Liver (tissue), 9 donors: Measurements from ENCODE around the gene GJD3. TPM values are rescaled to one million over a fixed set of nuclear protein-coding genes. Genes with fewer than 3 reads are reported as not detected.
"Not testable (repeated sequence)": the region's sequence is repeated elsewhere in the genome, so short reads cannot be mapped to it uniquely, and the experiment has no call there.

Experiments used
- DNase-seq: peaks from one replicate; pipeline ENCODE4 v3.0.0-alpha.2; 2017; ENCODE audit warnings: low spot score
- H3K27ac ChIP-seq, 2 donors: one replicate each; pipeline ENCODE4 v1.7.0; 2013; ENCODE audit warnings: inconsistent platforms in 2 of 2, low read length in 2 of 2, control low read depth in 1 of 2, low read depth in 1 of 2, mild to moderate bottlenecking in 1 of 2
- H3K27me3 ChIP-seq, 4 donors: one replicate each; pipeline versions ENCODE4 v1.6.1 to v1.7.0; 2013; ENCODE audit warnings: low read length in 3 of 4, inconsistent platforms in 1 of 4, mild to moderate bottlenecking in 1 of 4, moderate library complexity in 1 of 4; ENCODE audit not compliant: control insufficient read depth in 4 of 4, insufficient read depth in 4 of 4
- H3K36me3 ChIP-seq, 4 donors: one replicate each; pipeline versions ENCODE4 v1.6.1 to v1.7.0; 2013; ENCODE audit warnings: low read length in 3 of 4, mild to moderate bottlenecking in 3 of 4, low read depth in 1 of 4, moderate library complexity in 1 of 4; ENCODE audit not compliant: control insufficient read depth in 4 of 4, insufficient read depth in 3 of 4
- H3K4me1 ChIP-seq, 4 donors: one replicate each; pipeline versions ENCODE4 v1.6.1 to v1.7.0; 2013; ENCODE audit warnings: low read length in 3 of 4, mild to moderate bottlenecking in 3 of 4, moderate library complexity in 1 of 4; ENCODE audit not compliant: control insufficient read depth in 4 of 4, insufficient read depth in 4 of 4
- H3K4me3 ChIP-seq, 3 donors: one replicate each; pipeline versions ENCODE4 v1.6.1 to v1.7.0; 2013; ENCODE audit warnings: low read length in 3 of 3, control low read depth in 1 of 3, low read depth in 1 of 3, mild to moderate bottlenecking in 1 of 3
- H3K9ac ChIP-seq, 2 donors: one replicate each; pipeline ENCODE4 v1.7.0; 2013; ENCODE audit warnings: low read length in 2 of 2, mild to moderate bottlenecking in 2 of 2, moderate library complexity in 2 of 2, control low read depth in 1 of 2, low read depth in 1 of 2
- H3K9me3 ChIP-seq, 4 donors: one replicate each; pipeline versions ENCODE4 v1.6.1 to v1.7.0; 2013; ENCODE audit warnings: low read length in 3 of 4; ENCODE audit not compliant: control insufficient read depth in 4 of 4
- ATF3 ChIP-seq: IDR thresholded peaks from 2 replicates; pipeline ENCODE4 v1.6.1; 2016; ENCODE audit warnings: antibody characterized with exemption
- CTCF ChIP-seq: fragments of 150-350 bp; IDR thresholded peaks from 2 replicates; pipeline ENCODE4 v1.5.1; 2017; ENCODE audit warnings: improper control_type of control experiment, low read depth, low read length; ENCODE audit not compliant: missing input control
- EGR1 ChIP-seq, 2 donors: IDR thresholded peaks; 2 replicates each; pipeline ENCODE4 v1.6.1; 2016 to 2018; ENCODE audit warnings: antibody characterized with exemption in 2 of 2, low read depth in 2 of 2
- FOXA1 ChIP-seq: IDR thresholded peaks from 2 replicates; pipeline ENCODE4 v1.6.1; 2016; ENCODE audit warnings: antibody characterized with exemption
- GABPA ChIP-seq, 2 donors: IDR thresholded peaks in 1 of 2; conservative IDR thresholded peaks in 1 of 2; 2 replicates each; pipeline ENCODE4 v1.6.1; 2016; ENCODE audit warnings: antibody characterized with exemption in 2 of 2, mild to moderate bottlenecking in 1 of 2, moderate library complexity in 1 of 2
- HNF4A ChIP-seq, 2 donors: conservative IDR thresholded peaks; 2 replicates each; pipeline ENCODE4 v1.6.1; 2016; ENCODE audit warnings: antibody characterized with exemption in 2 of 2, mild to moderate bottlenecking in 2 of 2
- HNF4G ChIP-seq: IDR thresholded peaks from 2 replicates; pipeline ENCODE4 v1.6.1; 2016; ENCODE audit warnings: antibody characterized with exemption
- JUND ChIP-seq, 2 donors: IDR thresholded peaks; 2 replicates each; pipeline ENCODE4 v1.6.1; 2016; ENCODE audit warnings: antibody characterized with exemption in 2 of 2
- MAX ChIP-seq: IDR thresholded peaks from 2 replicates; pipeline ENCODE4 v1.6.1; 2016; ENCODE audit warnings: antibody characterized with exemption
- RAD21 ChIP-seq, 2 donors: IDR thresholded peaks; 2 replicates each; pipeline ENCODE4 v1.6.1; 2016; ENCODE audit warnings: antibody characterized with exemption in 2 of 2, mild to moderate bottlenecking in 2 of 2
- REST ChIP-seq: IDR thresholded peaks from 2 replicates; pipeline ENCODE4 v1.6.1; 2016; ENCODE audit warnings: antibody characterized with exemption, mild to moderate bottlenecking
- SP1 ChIP-seq: IDR thresholded peaks from 2 replicates; pipeline ENCODE4 v1.6.1; 2018; ENCODE audit warnings: antibody characterized with exemption, mild to moderate bottlenecking
- TAF1 ChIP-seq: conservative IDR thresholded peaks from 2 replicates; pipeline ENCODE4 v1.6.1; 2016; ENCODE audit warnings: antibody characterized with exemption, mild to moderate bottlenecking
- YY1 ChIP-seq: IDR thresholded peaks from 2 replicates; pipeline ENCODE4 v1.6.1; 2016; ENCODE audit warnings: antibody characterized with exemption, mild to moderate bottlenecking
- ZBTB33 ChIP-seq: IDR thresholded peaks from 2 replicates; pipeline ENCODE4 v1.6.1; 2016; ENCODE audit warnings: antibody characterized with exemption
- WGBS: extraction: QIAGEN DNeasy Blood & Tissue Kit; methylation state at CpG from one replicate; pipeline ENCODE4 v1.1.7; 2013; 5-methylcytosine and 5-hydroxymethylcytosine counted together
- polyA plus RNA-seq, 2 donors: library from polyadenylated mRNA; stranded (reverse) in 1 of 2; unstranded in 1 of 2; fragments of 200-250 nt in 1 of 2; fragments of >200 nt in 1 of 2; fragmentation: Nextera tagmentation in 1 of 2; extraction: Ambion mirVana in 1 of 2; gene quantifications; one replicate each; pipeline versions ENCODE4 v1.2.1 to v1.2.3, GENCODE V29; 2013 to 2015
- total RNA-seq, 2 donors: library from RNA; depleted of rRNA; stranded (reverse); fragments of >200 nt; gene quantifications; one replicate each; pipeline ENCODE4 v1.2.3, GENCODE V29; 2014
- donor health status: healthy.
- donor health status: healthy.
- donor health status: healthy.
- donor health status: healthy.
- donor health status: healthy.

GJD3 gene
- total and polyA plus RNA-seq, 4 donors, result 0.47 to 0.59 (median 0.48) TPM; not detected in 1

- TF ChIP-seq CTCF, result no peak
These were observed 14.4 kb upstream of the GJD3 start (continued) for GRCh38 chr17:40378966-40379365.

GRCh38 chr17:40377832-40378231 lies 13.3 kb upstream of the GJD3 start:
- 89% methylated on average over 13 of the region's 13 CpGs for WGBS
- TF ChIP-seq JUND (IDR thresholded peaks at IDR 0.05) (no peak), REST (no peak), FOXA1 (no peak), MAX (no peak), RAD21 (IDR thresholded peaks at IDR 0.05) (no peak), SP1 (no peak), YY1 (no peak), EGR1 (IDR thresholded peaks at IDR 0.05; ENCODE audit: low read depth in 2 of 2) (no peak), TAF1 (no peak), ATF3 (no peak), ZBTB33 (no peak), HNF4A (conservative IDR thresholded peaks at IDR 0.05) (no peak), CTCF (no peak), GABPA (IDR thresholded peaks at IDR 0.05 in 1 of 2, conservative IDR thresholded peaks at IDR 0.05 in 1 of 2) (no peak), HNF4G (no peak)
- DNase-seq, result no peak

GRCh38 chr17:40376541-40376940 lies 12.0 kb upstream of the GJD3 start:
- not testable (repeated sequence) for H3K27ac ChIP-seq, H3K27me3 ChIP-seq, H3K9me3 ChIP-seq, H3K36me3 ChIP-seq, H3K9ac ChIP-seq, DNase-seq, H3K4me1 ChIP-seq, H3K4me3 ChIP-seq
- WGBS, result 77% methylated on average over 6 of the region's 6 CpGs

More at GRCh38 chr17:40377832-40378231, 13.3 kb upstream of the GJD3 start:
- Histone ChIP-seq H3K4me1 (no peaks in the 10 kb centered on the region), H3K27ac (no peak overlapping the region), H3K4me3 (no peak overlapping the region), H3K9me3 (no peaks in the 10 kb centered on the region), H3K27me3 (no peaks in the 10 kb centered on the region), H3K36me3 (no peaks in the 10 kb centered on the region), H3K9ac (no peak overlapping the region)

GRCh38 chr17:40375786-40376185 lies 11.2 kb upstream of the GJD3 start:
- not testable (repeated sequence) for DNase-seq, H3K9me3 ChIP-seq, H3K27me3 ChIP-seq, H3K36me3 ChIP-seq, H3K4me1 ChIP-seq, H3K4me3 ChIP-seq, H3K27ac ChIP-seq, H3K9ac ChIP-seq
- whole genome bisulfite sequencing, result 92% methylated on average over 21 of the region's 21 CpGs
